Caco-2 (cell line): ENCODE measurements around the gene SLC6A13. TPM values are rescaled to one million over a fixed set of nuclear protein-coding genes. Genes with fewer than 3 reads are reported as not detected.

Source experiments
- BruUV-seq: library from RNA; stranded (reverse); fragments of 400-500 nt; replicated peaks from 2 replicates; lab custom pipeline; 2021; lab: Mats Ljungman, UMichigan
- CTCF ChIA-PET: fragments of 300-600 bp; sonication (Branson Sonifier 250); formaldehyde crosslinking; loops from one replicate; lab custom pipeline; 2022; ENCODE audit warnings: antibody characterized with exemption; lab: Charles Lee
- POLR2A ChIA-PET: fragments of 300-600 bp; sonication (Branson Sonifier 250); formaldehyde crosslinking; loops from one replicate; lab custom pipeline; 2022; ENCODE audit warnings: antibody characterized with exemption; lab: Charles Lee
- DNase-seq, 2 experiments: peaks; one replicate each; pipeline versions ENCODE4 v3.0.0 to v3.0.0-alpha.2; 2020 to 2022
- H3K27me3 ChIP-seq: replicated peaks from 2 replicates; pipeline ENCODE4 v1.6.0; 2011; ENCODE audit warnings: low read length; ENCODE audit not compliant: control insufficient read depth, insufficient read depth
- H3K36me3 ChIP-seq: 2 replicates; pipeline ENCODE4 v1.5.1; 2011; ENCODE audit warnings: low read length; ENCODE audit not compliant: control insufficient read depth, insufficient read depth
- H3K4me1 ChIP-seq: fragments of 250-450 bp; sonication (Bioruptor Pico); 2 replicates; pipeline ENCODE4 v1.5.1; 2020; ENCODE audit warnings: mild to moderate bottlenecking
- H3K4me3 ChIP-seq: 2 replicates; pipeline ENCODE4 v1.5.1; 2011; ENCODE audit warnings: low read depth, mild to moderate bottlenecking, control low read depth, low read length
- H3K9me3 ChIP-seq: fragments of 250-450 bp; sonication (Bioruptor Pico); 2 replicates; pipeline ENCODE4 v1.5.1; 2020; ENCODE audit warnings: mild to moderate bottlenecking, moderate library complexity
- H3K27ac Mint-ChIP-seq: one replicate; pipeline ENCODE4 v1.8.0; 2022; ENCODE audit warnings: mixed read lengths; ENCODE audit not compliant: unreplicated experiment
- H3K27me3 Mint-ChIP-seq: one replicate; pipeline ENCODE4 v1.8.0; 2022; ENCODE audit warnings: mixed read lengths; ENCODE audit not compliant: insufficient read depth, unreplicated experiment
- H3K36me3 Mint-ChIP-seq: one replicate; pipeline ENCODE4 v1.8.0; 2022; ENCODE audit warnings: mild to moderate bottlenecking, mixed read lengths; ENCODE audit not compliant: insufficient read depth, unreplicated experiment
- H3K4me1 Mint-ChIP-seq: one replicate; pipeline ENCODE4 v1.8.0; 2022; ENCODE audit warnings: low read depth, mixed read lengths; ENCODE audit not compliant: unreplicated experiment
- H3K4me3 Mint-ChIP-seq: one replicate; pipeline ENCODE4 v1.8.0; 2022; ENCODE audit warnings: mild to moderate bottlenecking, moderate library complexity, mixed read lengths; ENCODE audit not compliant: unreplicated experiment
- H3K9me3 Mint-ChIP-seq: one replicate; pipeline ENCODE4 v1.8.0; 2022; ENCODE audit warnings: mixed read lengths; ENCODE audit not compliant: unreplicated experiment
- intact Hi-C: fragments of 100-400 bp; cut with micrococcal nuclease; formaldehyde crosslinking; loops from one replicate; pipeline ENCODE4 v1.10.0; 2022; ENCODE audit not compliant: unreplicated experiment
- total RNA-seq: library from RNA; stranded (reverse); gene quantifications from 2 replicates; pipeline ENCODE4 v1.2.3, GENCODE V29; 2022
- TF ChIP-seq, protein P1 (sequence below), 2 experiments: fragments of 200-600 bp in 1 of 2; IDR thresholded peaks; 1 replicate in 1 of 2; 2 replicates in 1 of 2; pipeline versions ENCODE4 v1.5.1 to v1.8.0; 2011 to 2022; ENCODE audit warnings: antibody characterized with exemption in 1 of 2, control low read depth in 1 of 2, inconsistent platforms in 1 of 2, low read depth in 1 of 2, low read length in 1 of 2, mild to moderate bottlenecking in 1 of 2, moderate library complexity in 1 of 2; ENCODE audit not compliant: insufficient read depth in 1 of 2, severe bottlenecking in 1 of 2, unreplicated experiment in 1 of 2

SLC6A13 gene
- total RNA-seq, 1 experiment from 2014 or later: 1.0 TPM

DNA sequence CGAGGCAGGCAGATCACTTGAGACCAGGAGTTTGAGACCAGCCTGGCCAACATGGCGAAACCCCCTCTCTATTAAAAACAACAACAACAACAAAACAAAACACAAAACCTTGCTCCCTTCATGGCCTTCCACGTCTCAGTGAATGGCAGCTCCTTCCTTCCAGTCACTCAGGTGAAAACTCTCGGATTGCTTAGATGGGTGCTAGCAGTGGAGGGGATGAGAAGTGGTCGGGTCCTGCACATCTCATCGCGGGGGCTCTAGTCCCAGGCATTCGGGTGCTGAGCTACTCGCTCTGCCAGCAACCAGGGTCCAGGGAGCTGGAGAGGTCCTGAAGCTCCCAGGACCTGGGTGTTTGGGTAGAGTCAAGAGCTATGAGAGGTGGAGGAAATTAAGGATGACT lies 7.7 kb downstream of the SLC6A13 start:
- TF ChIP-seq, protein P1, sequence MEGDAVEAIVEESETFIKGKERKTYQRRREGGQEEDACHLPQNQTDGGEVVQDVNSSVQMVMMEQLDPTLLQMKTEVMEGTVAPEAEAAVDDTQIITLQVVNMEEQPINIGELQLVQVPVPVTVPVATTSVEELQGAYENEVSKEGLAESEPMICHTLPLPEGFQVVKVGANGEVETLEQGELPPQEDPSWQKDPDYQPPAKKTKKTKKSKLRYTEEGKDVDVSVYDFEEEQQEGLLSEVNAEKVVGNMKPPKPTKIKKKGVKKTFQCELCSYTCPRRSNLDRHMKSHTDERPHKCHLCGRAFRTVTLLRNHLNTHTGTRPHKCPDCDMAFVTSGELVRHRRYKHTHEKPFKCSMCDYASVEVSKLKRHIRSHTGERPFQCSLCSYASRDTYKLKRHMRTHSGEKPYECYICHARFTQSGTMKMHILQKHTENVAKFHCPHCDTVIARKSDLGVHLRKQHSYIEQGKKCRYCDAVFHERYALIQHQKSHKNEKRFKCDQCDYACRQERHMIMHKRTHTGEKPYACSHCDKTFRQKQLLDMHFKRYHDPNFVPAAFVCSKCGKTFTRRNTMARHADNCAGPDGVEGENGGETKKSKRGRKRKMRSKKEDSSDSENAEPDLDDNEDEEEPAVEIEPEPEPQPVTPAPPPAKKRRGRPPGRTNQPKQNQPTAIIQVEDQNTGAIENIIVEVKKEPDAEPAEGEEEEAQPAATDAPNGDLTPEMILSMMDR (IDR thresholded peaks at IDR 0.05; ENCODE audit: insufficient read depth in 1 of 2, low read depth in 1 of 2, low read length in 1 of 2, severe bottlenecking in 1 of 2, unreplicated experiment in 1 of 2): no peak
- CTCF ChIA-PET: no interaction called here

DNA sequence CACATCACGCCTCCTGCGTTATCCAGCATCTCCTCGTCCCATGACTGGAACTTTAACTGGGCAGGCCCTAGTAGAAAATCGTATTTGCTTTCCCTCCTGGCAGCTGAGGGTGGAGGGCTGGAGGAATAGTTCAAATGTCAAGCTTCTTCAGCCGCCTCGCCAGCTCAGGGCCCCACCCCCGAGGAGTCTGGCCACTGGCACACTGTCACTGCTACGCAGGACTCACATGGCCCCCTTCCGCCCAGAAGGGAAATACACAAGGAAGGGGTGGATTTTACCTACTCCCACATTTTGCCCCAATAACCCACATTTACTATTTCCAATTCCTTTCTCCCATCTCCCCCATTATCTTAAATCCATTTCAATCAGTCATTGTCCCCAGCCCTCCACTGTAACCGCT lies 8.6 kb downstream of the SLC6A13 start:
- Histone ChIP-seq H3K36me3 (no peaks in the 10 kb centered on the region), H3K9me3 (no peaks in the 10 kb centered on the region; the same call in 1 of the 2 replicates), H3K4me1 (no peaks in the 10 kb centered on the region), H3K27me3 (no peaks in the 10 kb centered on the region), H3K4me3 (no peak overlapping the region)
- Mint-ChIP-seq H3K9me3 (no peaks in the 10 kb centered on the region), H3K27ac (no peak overlapping the region), H3K4me1 (no peaks in the 10 kb centered on the region), H3K4me3 (no peak overlapping the region), H3K27me3 (peaks cover 13% of the 10 kb centered on the region), H3K36me3 (no peaks in the 10 kb centered on the region)
- ChIA-PET CTCF (interaction anchor here (1.0 kb wide), 1 partner anchor 35 kb away, joined by 3 read pairs; no protein-coding TSS in a partner anchor), POLR2A (no interaction called here)
- intact Hi-C loops: no loop called here
- BruUV-seq: no TSS peak
- TF ChIP-seq, protein P1 (IDR thresholded peaks at IDR 0.05; ENCODE audit: insufficient read depth in 1 of 2, low read depth in 1 of 2, low read length in 1 of 2, severe bottlenecking in 1 of 2, unreplicated experiment in 1 of 2): no peak
- DNase-seq: no peak

More for the DNA sequence above, 7.7 kb downstream of the SLC6A13 start:
- no peaks in the 10 kb centered on the region for H3K9me3 Mint-ChIP-seq
- Histone ChIP-seq H3K9me3 (no peaks in the 10 kb centered on the region), H3K36me3 (no peaks in the 10 kb centered on the region), H3K27me3 (no peaks in the 10 kb centered on the region), H3K4me1 (no peaks in the 10 kb centered on the region), H3K4me3 (no peak overlapping the region)
- BruUV-seq: no TSS peak
- DNase-seq: no peak
- H3K4me3 Mint-ChIP-seq: no peak overlapping the region
- H3K27me3 Mint-ChIP-seq: peaks cover 15% of the 10 kb centered on the region
- no peaks in the 10 kb centered on the region for H3K4me1 Mint-ChIP-seq
- intact Hi-C loops: no loop called here
- no peak overlapping the region for H3K27ac Mint-ChIP-seq
- POLR2A ChIA-PET: no interaction called here
- no peaks in the 10 kb centered on the region for H3K36me3 Mint-ChIP-seq

DNA sequence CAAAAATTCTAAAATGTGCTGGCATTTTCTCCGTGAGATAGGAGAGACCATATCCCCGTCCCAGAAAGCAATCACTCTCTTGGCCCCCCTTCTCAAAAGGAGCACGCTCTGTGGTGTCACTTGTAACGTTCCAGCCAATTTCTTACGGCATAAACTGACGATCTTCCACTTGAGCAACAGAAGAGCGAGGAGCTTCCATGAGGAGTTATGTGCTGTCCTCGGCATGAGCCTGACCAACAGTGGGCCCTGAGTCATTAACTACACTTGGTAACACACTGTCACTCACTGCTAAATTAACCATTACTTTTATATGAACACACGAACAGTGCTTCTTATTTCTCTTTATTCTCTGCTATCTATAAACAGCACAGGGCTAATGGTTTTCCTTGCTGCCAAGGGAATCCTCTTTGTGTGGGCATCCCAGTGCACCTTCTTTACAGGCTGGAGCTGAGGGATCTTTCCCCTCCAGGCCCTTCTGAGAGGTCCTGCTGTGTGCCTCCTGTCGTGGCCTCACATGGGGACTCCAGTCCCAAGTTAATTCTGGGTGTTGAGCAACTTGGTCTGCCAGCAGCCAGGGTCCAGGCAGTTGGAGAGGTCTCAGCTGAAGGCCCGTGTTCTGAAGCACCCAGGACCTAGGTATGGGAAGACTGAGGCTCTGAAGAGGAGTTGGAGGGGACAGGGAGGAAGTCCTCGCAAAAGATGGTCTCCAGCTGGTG lies 9.4 kb downstream of the SLC6A13 start:
- intact Hi-C loops: no loop called here
- Mint-ChIP-seq H3K36me3 (no peaks in the 10 kb centered on the region), H3K4me3 (no peak overlapping the region), H3K27ac (no peak overlapping the region), H3K27me3 (peaks cover 11% of the 10 kb centered on the region), H3K9me3 (peaks cover 1% of the 10 kb centered on the region), H3K4me1 (no peaks in the 10 kb centered on the region)
- Histone ChIP-seq H3K9me3 (no peaks in the 10 kb centered on the region; the same call in 1 of the 2 replicates), H3K4me1 (no peaks in the 10 kb centered on the region), H3K36me3 (no peaks in the 10 kb centered on the region), H3K4me3 (no peak overlapping the region), H3K27me3 (no peaks in the 10 kb centered on the region)
- DNase-seq: no peak
- BruUV-seq: no TSS peak
- ChIA-PET CTCF (interaction anchor here (1.0 kb wide), 1 partner anchor 34 kb away, joined by 3 read pairs; no protein-coding TSS in a partner anchor), POLR2A (no interaction called here)
- TF ChIP-seq, protein P1 (IDR thresholded peaks at IDR 0.05; ENCODE audit: insufficient read depth in 1 of 2, low read depth in 1 of 2, low read length in 1 of 2, severe bottlenecking in 1 of 2, unreplicated experiment in 1 of 2): no peak
